Small intestine (tissue), 7 donors: ENCODE measurements around the gene FALEC. TPM values are rescaled to one million over a fixed set of nuclear protein-coding genes. Genes with fewer than 3 reads are reported as not detected.
"Not testable (repeated sequence)": the region's sequence is repeated elsewhere in the genome, so short reads cannot be mapped to it uniquely, and the experiment has no call there.

Experiments used
- DNase-seq, 2 donors: peaks; one replicate each; pipeline versions ENCODE4 v3.0.0 to v3.0.0-alpha.2; 2013
- FAIRE-seq: peaks from 2 replicates; lab custom pipeline; 2012; peaks lifted over from hg19 to GRCh38; lab: Jason Lieb, UNC
- H3K27ac ChIP-seq, 3 donors: one replicate each; pipeline ENCODE4 v1.5.1; 2013; ENCODE audit warnings: low read length in 2 of 3, mild to moderate bottlenecking in 2 of 3, control low read depth in 1 of 3, inconsistent platforms in 1 of 3, low read depth in 1 of 3, moderate library complexity in 1 of 3
- H3K27me3 ChIP-seq, 3 donors: one replicate each; pipeline ENCODE4 v1.6.1; 2013; ENCODE audit warnings: low read length in 3 of 3, inconsistent platforms in 1 of 3; ENCODE audit not compliant: control insufficient read depth in 3 of 3, insufficient read depth in 3 of 3
- H3K36me3 ChIP-seq, 3 donors: one replicate each; pipeline ENCODE4 v1.6.1; 2013; ENCODE audit warnings: low read length in 3 of 3, inconsistent platforms in 1 of 3, low read depth in 1 of 3, mild to moderate bottlenecking in 1 of 3, moderate library complexity in 1 of 3; ENCODE audit not compliant: control insufficient read depth in 3 of 3, insufficient read depth in 2 of 3
- H3K4me1 ChIP-seq, 3 donors: one replicate each; pipeline ENCODE4 v1.6.1; 2013; ENCODE audit warnings: low read length in 2 of 3, inconsistent platforms in 1 of 3, low read depth in 1 of 3, mild to moderate bottlenecking in 1 of 3, moderate library complexity in 1 of 3; ENCODE audit not compliant: control insufficient read depth in 3 of 3, insufficient read depth in 2 of 3
- H3K4me3 ChIP-seq, 3 donors: one replicate each; pipeline ENCODE4 v1.5.1; 2013; ENCODE audit warnings: low read length in 3 of 3, control low read depth in 1 of 3, inconsistent platforms in 1 of 3, low read depth in 1 of 3, mild to moderate bottlenecking in 1 of 3, moderate library complexity in 1 of 3
- H3K9me3 ChIP-seq, 2 donors: one replicate each; pipeline ENCODE4 v1.6.1; 2013; ENCODE audit warnings: low read depth in 1 of 2, low read length in 1 of 2; ENCODE audit not compliant: control insufficient read depth in 2 of 2, insufficient read depth in 1 of 2
- WGBS, 3 donors: extraction: QIAGEN DNeasy Blood & Tissue Kit; methylation state at CpG; one replicate each; pipeline ENCODE4 v1.1.7; 2013; 5-methylcytosine and 5-hydroxymethylcytosine counted together
- polyA plus RNA-seq, 4 donors: library from polyadenylated mRNA; stranded (reverse) in 3 of 4; unstranded in 1 of 4; fragments of 200-250 nt in 3 of 4; fragments of 120-200 nt in 1 of 4; gene quantifications; one replicate each; pipeline versions ENCODE4 v1.2.1 to v1.2.3, GENCODE V29; 2013
- donor health status: healthy with polysubstance abuse.
- donor health status: control.
- donor health status: control.
- donor health status: Bipolar disorder and iron deficiency.
- donor health status: healthy.

The FALEC gene
- polyA plus RNA-seq, 4 donors, result 0.24 TPM; not detected in 3

DNA sequence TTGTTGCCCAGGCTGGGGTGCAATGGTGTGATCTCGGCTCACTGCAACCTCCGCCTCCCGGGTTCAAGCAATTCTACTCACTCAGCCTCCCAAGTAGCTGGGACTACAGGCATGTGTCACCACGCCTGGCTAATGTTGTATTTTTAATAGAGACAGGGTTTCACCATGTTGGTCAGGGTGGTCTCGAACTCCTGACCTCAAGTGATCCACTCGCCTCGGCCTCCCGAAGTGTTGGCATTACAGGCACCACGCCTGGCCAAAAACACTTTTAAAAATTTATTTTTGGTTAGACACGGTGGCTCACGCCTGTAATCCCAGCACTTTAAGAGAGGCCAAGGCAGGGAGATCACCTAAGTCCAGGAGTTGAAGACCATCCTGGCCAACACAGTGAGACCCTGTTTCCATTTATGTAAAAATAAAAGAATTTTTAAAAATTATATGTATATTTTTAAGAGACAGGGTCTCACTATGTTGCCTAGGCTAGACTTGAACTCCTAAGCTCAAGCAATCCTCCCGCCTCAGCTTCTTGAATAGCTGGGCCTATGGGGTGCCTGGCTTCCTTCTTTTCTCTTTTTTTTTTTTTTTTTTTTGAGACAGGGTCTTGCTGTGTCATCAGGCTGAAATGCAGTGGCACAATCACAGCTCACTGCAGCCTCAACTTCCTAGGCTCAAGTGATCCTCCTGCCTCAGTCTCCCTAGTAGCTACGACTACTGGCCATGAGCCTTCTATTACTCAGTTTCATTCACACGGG is 49.9 kb downstream of the FALEC start:
- not testable (repeated sequence) for H3K27me3 ChIP-seq, FAIRE-seq, DNase-seq, H3K9me3 ChIP-seq, H3K4me3 ChIP-seq
- Histone ChIP-seq H3K27ac (peak overlapping the region in 2 of 3 donors; percentile 27 to 80), H3K4me1 (peaks cover 7 to 80% (median 37%) of the 10 kb centered on the region in 3 donors), H3K36me3 (peaks cover 0 to 21% (median 0%) of the 10 kb centered on the region in 3 donors)
- WGBS, 3 donors, result 83 to 91% (median 83%) methylated on average over 14 of the region's 14 CpGs

DNA sequence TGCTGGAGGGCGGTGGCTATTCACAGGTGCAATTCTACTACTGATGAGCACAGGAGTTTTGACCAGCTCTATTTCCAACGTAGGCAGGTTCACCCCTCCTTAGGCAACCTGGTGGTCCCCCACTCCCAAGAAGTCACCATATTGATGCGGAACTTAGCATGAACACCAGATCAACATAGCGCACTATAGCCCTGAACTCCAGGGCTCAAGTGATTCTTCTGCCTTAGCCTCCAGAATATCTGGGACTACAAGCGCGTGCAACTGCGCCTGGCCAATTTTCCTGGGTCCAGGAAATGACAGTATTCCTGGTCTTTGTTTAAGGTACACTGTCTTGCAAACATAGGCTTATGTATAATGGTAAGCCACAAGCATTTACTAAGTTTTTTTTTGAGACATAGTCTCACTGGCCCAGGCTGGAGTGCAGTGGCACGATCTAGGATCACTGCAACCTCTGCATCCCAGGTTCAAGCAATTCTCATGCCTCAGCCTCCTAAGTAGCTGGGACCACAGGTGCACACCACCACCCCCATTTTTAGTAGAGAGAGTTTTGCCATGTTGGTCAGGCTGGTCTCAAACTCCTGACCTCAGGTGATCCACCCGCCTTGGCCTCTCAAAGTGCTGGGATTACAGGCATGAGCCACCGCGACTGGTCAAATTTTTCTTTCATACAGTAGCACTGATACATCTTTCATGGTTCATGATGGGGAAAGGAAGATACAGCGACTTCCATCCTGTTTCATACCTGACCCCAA is 51.2 kb downstream of the FALEC start:
- DNase-seq (no peak), FAIRE-seq (no peak)
- Histone ChIP-seq H3K4me3 (no peak overlapping the region), H3K27me3 (no peaks in the 10 kb centered on the region), H3K4me1 (peaks cover 4 to 72% (median 33%) of the 10 kb centered on the region in 3 donors), H3K36me3 (peaks cover 0 to 33% (median 0%) of the 10 kb centered on the region in 3 donors), H3K9me3 (no peaks in the 10 kb centered on the region), H3K27ac (peak overlapping the region; percentile 67 to 90 (median 85))
- WGBS, 3 donors, result 75 to 89% (median 83%) methylated on average over 12 of the region's 12 CpGs

DNA sequence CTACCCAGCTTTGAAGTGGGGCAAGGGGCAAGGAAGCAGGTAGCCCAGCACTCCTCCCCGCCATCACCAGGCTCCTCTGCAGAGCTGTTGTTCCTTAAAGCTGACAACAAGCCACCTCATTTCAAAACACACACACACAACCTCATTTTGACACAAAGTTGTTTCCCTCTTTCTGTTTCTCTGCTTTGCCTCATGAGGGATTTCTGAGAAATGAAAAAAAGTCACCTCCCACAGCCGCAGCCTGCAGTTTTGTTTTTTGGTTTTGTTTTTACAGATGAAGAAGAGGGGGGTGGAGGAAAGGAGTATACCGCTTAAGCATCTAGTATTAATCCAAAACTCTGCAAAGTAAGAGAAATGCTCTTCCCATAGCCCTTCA is 51.8 kb downstream of the FALEC start:
- H3K4me1 ChIP-seq, result peaks cover 4 to 67% (median 33%) of the 10 kb centered on the region in 3 donors
- DNase-seq, result peak in 1 of 2 donors; percentile 63
- no peaks in the 10 kb centered on the region for H3K9me3 ChIP-seq
- peak overlapping the region in 1 of 3 donors; percentile 3 for H3K4me3 ChIP-seq
- peaks cover 0 to 39% (median 0%) of the 10 kb centered on the region in 3 donors for H3K36me3 ChIP-seq
- H3K27ac ChIP-seq, result peak overlapping the region; percentile 67 to 90 (median 85)
- no peak for FAIRE-seq
- no peaks in the 10 kb centered on the region for H3K27me3 ChIP-seq
- WGBS, 3 donors, result 7 to 31% (median 22%) methylated on average over 3 of the region's 3 CpGs

DNA sequence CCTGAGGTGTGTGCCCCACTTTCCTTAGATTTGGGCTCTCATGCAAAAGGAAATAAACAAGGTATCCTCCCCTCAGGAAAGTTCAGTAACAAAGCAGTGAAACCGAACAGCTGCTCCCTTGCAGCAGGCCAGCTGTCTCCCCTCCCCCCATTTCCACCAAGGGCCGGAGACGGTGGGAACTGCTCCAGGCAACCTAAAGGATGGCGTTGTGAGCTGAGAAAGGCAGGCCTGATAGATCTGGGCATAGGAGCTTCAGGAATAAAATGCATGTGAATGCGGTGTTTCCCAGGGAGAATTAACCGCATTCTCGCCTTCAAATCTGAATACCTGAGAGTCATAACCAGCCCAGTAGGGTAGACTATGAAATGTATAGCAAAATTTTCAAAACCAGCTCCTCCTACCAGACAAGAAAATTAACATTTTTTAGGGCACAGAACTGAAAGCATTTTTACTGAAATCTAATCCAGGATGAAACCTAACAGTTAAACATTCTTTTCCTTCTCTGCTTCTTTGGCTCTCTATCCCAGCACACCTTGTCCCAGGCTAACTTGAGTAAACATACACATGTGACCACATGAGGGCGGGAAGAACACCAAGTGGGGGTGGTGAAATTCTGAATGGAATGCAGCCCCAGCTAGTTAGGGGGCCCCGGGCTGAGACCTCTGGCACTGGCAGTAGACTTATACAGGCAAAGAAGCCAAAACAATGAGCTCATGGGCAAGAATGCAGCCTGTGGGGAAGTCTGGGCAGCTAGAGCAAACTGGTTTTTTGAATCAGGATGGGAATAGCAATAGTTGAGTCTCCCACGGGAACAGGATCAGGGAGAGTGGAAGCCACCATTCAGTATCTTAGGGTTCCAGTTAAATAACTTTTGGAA is 52.4 kb downstream of the FALEC start:
- Histone ChIP-seq H3K27ac (peak overlapping the region; percentile 81 to 90 (median 85)), H3K4me1 (peaks cover 4 to 63% (median 32%) of the 10 kb centered on the region in 3 donors), H3K36me3 (peaks cover 0 to 42% (median 3%) of the 10 kb centered on the region in 3 donors), H3K9me3 (no peaks in the 10 kb centered on the region), H3K27me3 (no peaks in the 10 kb centered on the region), H3K4me3 (peak overlapping the region in 2 of 3 donors; percentile 3 to 29)
- WGBS, 3 donors, result 2 to 5% (median 3%) methylated on average over 10 of the region's 10 CpGs
- FAIRE-seq (no peak), DNase-seq (peak; percentile 81 to 92)

DNA sequence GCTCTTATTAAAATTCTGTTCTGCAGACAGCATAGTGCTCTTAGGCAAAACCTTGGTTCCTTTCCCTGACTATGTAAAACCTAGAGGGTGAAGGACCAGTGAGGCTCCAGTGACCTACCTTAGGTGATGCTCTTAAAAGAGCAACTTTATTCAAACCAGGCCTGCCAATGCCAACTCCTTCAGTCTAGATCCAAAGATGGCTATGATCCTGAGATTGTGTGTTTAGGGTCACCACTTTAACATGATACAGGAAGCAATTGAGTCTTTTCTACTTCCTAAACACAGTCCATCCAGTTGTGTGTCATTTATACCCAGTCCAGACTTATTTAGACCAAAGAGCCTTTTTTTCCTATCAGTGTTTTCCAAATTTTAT is 53.0 kb downstream of the FALEC start:
- Histone ChIP-seq H3K9me3 (no peaks in the 10 kb centered on the region), H3K36me3 (peaks cover 4 to 46% (median 6%) of the 10 kb centered on the region in 3 donors), H3K4me1 (peaks cover 4 to 56% (median 31%) of the 10 kb centered on the region in 3 donors), H3K4me3 (no peak overlapping the region), H3K27ac (peak overlapping the region; percentile 81 to 90 (median 85)), H3K27me3 (no peaks in the 10 kb centered on the region)
- DNase-seq, result no peak
- FAIRE-seq, result no peak

DNA sequence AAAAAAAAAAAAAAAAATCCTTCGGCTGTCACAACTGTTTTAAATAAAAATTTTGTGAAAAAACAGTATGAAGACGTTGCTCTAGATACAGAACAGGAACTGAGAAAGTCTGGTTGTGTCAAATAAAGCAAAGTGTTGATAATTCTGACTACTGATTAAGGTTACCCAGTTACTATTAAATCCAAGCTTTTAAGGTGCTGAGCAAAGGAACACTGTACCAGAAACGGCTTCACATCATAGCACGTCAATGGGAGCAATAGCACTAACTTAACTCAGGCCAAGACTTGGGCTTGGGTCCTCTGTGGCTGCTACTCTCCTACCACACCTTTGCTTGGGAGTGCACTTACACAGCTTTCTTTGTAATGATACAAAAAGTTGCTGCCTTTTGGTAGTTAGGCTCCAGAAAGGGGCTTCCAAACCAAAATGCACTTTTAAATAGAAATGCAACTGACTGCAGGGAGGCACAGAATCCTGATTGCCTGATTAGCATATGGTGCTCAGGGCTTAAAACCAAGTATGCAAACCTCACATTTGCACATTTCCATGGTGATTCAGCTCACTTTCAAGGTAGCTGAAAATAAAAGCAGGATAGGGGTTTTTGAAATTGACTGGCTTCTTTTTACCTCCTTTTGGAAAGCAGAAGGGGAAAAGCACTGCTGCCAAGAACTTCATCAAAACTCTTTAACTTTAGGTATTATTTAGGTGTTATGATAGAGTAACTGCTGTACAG is 57.5 kb downstream of the FALEC start:
- FAIRE-seq (no peak), DNase-seq (peak in 1 of 2 donors; percentile 24)
- H3K4me1 ChIP-seq, result peaks cover 3 to 38% (median 19%) of the 10 kb centered on the region in 3 donors
- H3K36me3 ChIP-seq, result peaks cover 13 to 50% (median 16%) of the 10 kb centered on the region in 3 donors
- H3K4me3 ChIP-seq, result no peak overlapping the region
- H3K27ac ChIP-seq, result peak overlapping the region in 2 of 3 donors; percentile 2 to 80
- no peaks in the 10 kb centered on the region for H3K9me3 ChIP-seq
- WGBS, 3 donors, result 47 to 67% (median 51%) methylated on average over 4 of the region's 4 CpGs
- H3K27me3 ChIP-seq, result no peaks in the 10 kb centered on the region

DNA sequence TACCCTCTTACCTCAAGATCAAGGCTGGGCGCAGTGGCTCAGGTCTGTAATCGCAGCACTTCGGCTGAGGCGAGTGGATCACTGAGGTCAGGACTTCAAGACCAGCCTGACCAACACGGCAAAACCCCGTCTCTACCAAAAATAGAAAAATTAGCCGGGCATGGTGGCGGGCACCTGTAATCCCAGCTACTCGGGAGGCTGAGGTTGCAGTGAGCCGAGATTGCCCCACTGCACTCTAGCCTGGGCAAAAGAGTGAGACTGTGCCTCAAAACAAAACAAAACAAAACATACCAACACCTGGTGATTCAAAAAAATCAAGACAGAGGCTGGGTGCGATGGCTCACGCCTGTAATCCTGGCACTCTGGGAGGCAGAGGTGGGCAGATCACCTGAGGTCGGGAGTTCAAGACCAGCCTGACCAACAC is 58.1 kb downstream of the FALEC start:
- H3K27me3 ChIP-seq, H3K9me3 ChIP-seq, H3K4me3 ChIP-seq, FAIRE-seq: not testable (repeated sequence)
- peak in 1 of 2 donors; percentile 9 for DNase-seq
- Histone ChIP-seq H3K27ac (peak overlapping the region in 1 of 3 donors; percentile 80), H3K36me3 (peaks cover 13 to 51% (median 16%) of the 10 kb centered on the region in 3 donors), H3K4me1 (peaks cover 3 to 33% (median 13%) of the 10 kb centered on the region in 3 donors)
- 64 to 80% (median 76%) methylated on average over 13 of the region's 13 CpGs for WGBS, 3 donors
